K562 (cell line): ENCODE results near the gene ADRA1B. TPM values are rescaled to one million over a fixed set of nuclear protein-coding genes. Genes with fewer than 3 reads are reported as not detected.

Experiments
- ATAC-seq: fragments of 200-7000 bp; cut with Tn5 transposase; 3 replicates; pipeline ENCODE4 v1.9.1; 2020; ENCODE audit warnings: moderate library complexity
- BruUV-seq: library from RNA; stranded (reverse); fragments of 400-500 nt; replicated peaks from 2 replicates; lab custom pipeline; 2021; lab: Mats Ljungman, UMichigan
- CTCF ChIA-PET: fragments of 300-600 bp; formaldehyde crosslinking; extraction: SDS; loops from one replicate; lab custom pipeline; 2021; ENCODE audit warnings: low intra/inter-chr PET ratio; lab: Yijun Ruan, JAX
- POLR2A ChIA-PET: fragments of 300-600, 350-650 bp; sonication (Branson Sonifier 250); formaldehyde crosslinking; extraction: SDS; loops from one replicate; lab custom pipeline; 2021; ENCODE audit warnings: antibody characterized with exemption, inconsistent platforms; lab: Yijun Ruan, JAX
- DNase-seq, 4 experiments: peaks; one replicate each; pipeline versions ENCODE4 v3.0.0 to v3.0.0-alpha.2; 2011 to 2018; ENCODE audit warnings: low spot score in 3 of 4, mixed read lengths in 3 of 4; ENCODE audit errors: extremely low read depth in 1 of 4
- FAIRE-seq: peaks from 2 replicates; lab custom pipeline; 2011; peaks lifted over from hg19 to GRCh38; lab: Jason Lieb, UNC
- H2AFZ ChIP-seq: 2 replicates; pipeline ENCODE4 v1.6.0; 2011; ENCODE audit warnings: low read depth, low read length, control low read depth, inconsistent platforms
- H3K27ac ChIP-seq: fragments of 200-600 bp; 3 replicates; pipeline ENCODE4 v1.8.0; 2011; ENCODE audit warnings: low read depth, mild to moderate bottlenecking, control low read depth, inconsistent platforms, low read length, moderate library complexity, mixed read lengths; ENCODE audit errors: extremely low read depth
- H3K27me3 ChIP-seq, 2 experiments: fragments of 300-600 bp in 1 of 2; 2 replicates in 1 of 2; 3 replicates in 1 of 2; pipeline versions ENCODE4 v1.6.0 to v1.8.0; 2011; ENCODE audit warnings: inconsistent platforms in 2 of 2, low read length in 2 of 2, mild to moderate bottlenecking in 1 of 2, mixed read lengths in 1 of 2, moderate library complexity in 1 of 2; ENCODE audit not compliant: control insufficient read depth in 2 of 2, insufficient read depth in 2 of 2
- H3K36me3 ChIP-seq: fragments of 300-600 bp; 3 replicates; pipeline ENCODE4 v1.8.0; 2011; ENCODE audit warnings: mild to moderate bottlenecking, low read length, inconsistent platforms; ENCODE audit not compliant: control insufficient read depth, insufficient read depth
- H3K4me1 ChIP-seq, 2 experiments: fragments of 200-600 bp in 1 of 2; replicated peaks in 1 of 2; 2 replicates in 1 of 2; 3 replicates in 1 of 2; pipeline versions ENCODE4 v1.5.1 to v1.8.0; 2011; ENCODE audit warnings: inconsistent platforms in 2 of 2, low read length in 2 of 2, mild to moderate bottlenecking in 1 of 2, mixed read lengths in 1 of 2, moderate library complexity in 1 of 2; ENCODE audit not compliant: control insufficient read depth in 2 of 2, insufficient read depth in 2 of 2
- H3K4me2 ChIP-seq: 2 replicates; pipeline ENCODE4 v1.6.1; 2011; ENCODE audit warnings: low read length, control low read depth, inconsistent platforms, mixed read lengths; ENCODE audit not compliant: insufficient read depth
- H3K4me3 ChIP-seq: fragments of 200-600 bp; sonication (generic), shearing (Covaris generic); 2 replicates; pipeline ENCODE4 v1.5.1; 2016; ENCODE audit warnings: control low read depth, inconsistent platforms
- H3K79me2 ChIP-seq: fragments of 200-600 bp; 3 replicates; pipeline ENCODE4 v1.8.0; 2011; ENCODE audit warnings: low read length, inconsistent platforms; ENCODE audit not compliant: control insufficient read depth, insufficient read depth
- H3K9ac ChIP-seq, 2 experiments: 2 replicates each; pipeline versions ENCODE4 v1.6.0 to v1.6.1; 2011; ENCODE audit warnings: low read depth in 2 of 2, low read length in 2 of 2, control low read depth in 1 of 2, inconsistent platforms in 1 of 2, mild to moderate bottlenecking in 1 of 2, mixed read lengths in 1 of 2; ENCODE audit not compliant: insufficient read depth in 1 of 2
- H3K9me1 ChIP-seq: one replicate; pipeline ENCODE4 v1.6.0; 2011; ENCODE audit warnings: inconsistent platforms, mild to moderate bottlenecking, low read length, moderate library complexity; ENCODE audit not compliant: control insufficient read depth, insufficient read depth
- H3K9me3 ChIP-seq: replicated peaks from 2 replicates; pipeline ENCODE4 v1.5.1; 2011; ENCODE audit warnings: low read depth, low read length, inconsistent platforms; ENCODE audit not compliant: control insufficient read depth, insufficient read depth
- H4K20me1 ChIP-seq: replicated peaks from 2 replicates; pipeline ENCODE4 v1.6.1; 2011; ENCODE audit warnings: low read length, inconsistent platforms, mixed read lengths; ENCODE audit not compliant: control insufficient read depth, insufficient read depth
- CTCF ChIP-seq, 3 experiments: IDR thresholded peaks in 2 of 3; conservative IDR thresholded peaks in 1 of 3; 2 replicates each; pipeline ENCODE4 v1.5.1; 2011 to 2012; ENCODE audit warnings: low read length in 3 of 3, mild to moderate bottlenecking in 3 of 3, control low read depth in 2 of 3, improper control_type of control experiment in 1 of 3, inconsistent platforms in 1 of 3, low read depth in 1 of 3, mixed read lengths in 1 of 3, moderate library complexity in 1 of 3; ENCODE audit not compliant: insufficient read depth in 2 of 3
- DEAF1 ChIP-seq: fragments of 450-650 bp; formaldehyde crosslinking; IDR thresholded peaks from 2 replicates; pipeline ENCODE4 v1.4.0; 2020; ENCODE audit warnings: mild to moderate bottlenecking, moderate library complexity
- GTF3C2 ChIP-seq: IDR thresholded peaks from 3 replicates; pipeline ENCODE4 v1.6.1; 2011; ENCODE audit warnings: borderline replicate concordance, mild to moderate bottlenecking, moderate library complexity; ENCODE audit not compliant: insufficient read length; ENCODE audit errors: extremely low read depth
- MEIS2 ChIP-seq: fragments of 450-650 bp; IDR thresholded peaks from 2 replicates; pipeline ENCODE4 v1.6.1; 2014; ENCODE audit warnings: mild to moderate bottlenecking; ENCODE audit not compliant: partially characterized antibody
- NFATC3 ChIP-seq: fragments of 450-650 bp; IDR thresholded peaks from 2 replicates; pipeline ENCODE4 v1.6.1; 2017; ENCODE audit warnings: mild to moderate bottlenecking
- ZNF23 ChIP-seq: fragments of 250-450 bp; sonication (Bioruptor Pico); IDR thresholded peaks from 2 replicates; pipeline ENCODE4 v1.4.0; 2020; ENCODE audit warnings: mild to moderate bottlenecking
- WGBS: fragments of 100-300 bp; shearing (Covaris generic); methylation state at CpG from one replicate; pipeline ENCODE4 v1.1.6; 2016; ENCODE audit warnings: low coverage, mixed read lengths; ENCODE audit not compliant: insufficient coverage; ENCODE audit errors: missing lambda C conversion rate; 5-methylcytosine and 5-hydroxymethylcytosine counted together
- in situ Hi-C: fragments of 300-500 bp; cut with MboI; formaldehyde crosslinking; loops from 4 replicates; pipeline ENCODE4 v1.15.0; 2018; ENCODE audit warnings: inconsistent platforms, mixed read lengths
- intact Hi-C: fragments of 100-400 bp; cut with micrococcal nuclease; formaldehyde crosslinking; loops from 2 replicates; pipeline ENCODE4 v1.14.2; 2022
- polyA plus RNA-seq, 8 experiments: library from polyadenylated mRNA; depleted of rRNA in 4 of 8; stranded (reverse) in 5 of 8; unstranded in 3 of 8; fragments of >200 nt; fragmentation: Nextera tagmentation in 2 of 8; fragmentation: Illumina TruSeq in 1 of 8; extraction: Ambion mirVana in 2 of 8; extraction: Trizol in 1 of 8; gene quantifications; 2 replicates each; pipeline versions ENCODE4 v1.2.1 to v1.2.3, GENCODE V29; 2011 to 2014; ENCODE audit warnings: inconsistent platforms in 1 of 8, missing spikeins in 1 of 8
- total RNA-seq, 7 experiments: library from RNA; depleted of rRNA in 6 of 7; stranded (reverse); fragments of >200 nt in 6 of 7; fragmentation: Illumina TruSeq in 2 of 7; extraction: Trizol in 2 of 7; gene quantifications; 2 replicates each; pipeline versions ENCODE4 v1.2.1 to v1.2.3, GENCODE V29; 2011 to 2021; ENCODE audit warnings: low replicate concordance in 1 of 7

Gene ADRA1B
- total and polyA plus RNA-seq, 9 of the 15 experiments (the other 6 are each of a cell fraction or from before 2014, with no cell fraction given): not detected

DNA sequence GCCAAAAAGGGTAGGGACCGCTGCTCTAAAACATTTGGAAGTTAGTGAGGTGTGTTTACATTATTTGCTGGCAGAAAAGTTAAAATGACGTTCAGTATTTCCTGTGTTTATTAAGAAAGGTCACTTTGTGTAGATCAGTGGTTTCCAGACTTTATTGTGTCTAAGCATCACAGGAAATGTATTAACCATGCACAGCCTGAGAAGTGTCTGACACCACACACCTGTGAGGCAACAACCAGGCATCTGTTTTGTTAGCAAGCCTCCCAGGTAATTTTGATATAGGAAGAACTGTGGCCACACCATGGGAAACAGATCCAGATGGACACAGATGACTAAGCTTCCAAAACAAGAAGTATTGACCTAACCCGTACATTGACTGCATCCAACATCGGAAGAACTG lies 104.7 kb downstream of the ADRA1B start:
- intact Hi-C loops (loop anchor here (5.0 kb wide), 1 partner anchor 221 kb away; no protein-coding TSS in a partner anchor), in situ Hi-C loops (loop anchor here (10.0 kb wide), 1 partner anchor 324 kb away; no protein-coding TSS in a partner anchor)
- POLR2A ChIA-PET: interaction anchor here (1.2 to 3.2 kb wide), 4 partner anchors 9 to 371 kb away, joined by 3 to 23 read pairs (median 7); partner anchors contain the start of gene TTC1
- H3K4me1 ChIP-seq: no peaks in the 10 kb centered on the region
- peaks cover 35% of the 10 kb centered on the region for H3K36me3 ChIP-seq
- H3K9ac ChIP-seq: no peak overlapping the region
- H4K20me1 ChIP-seq: no peaks in the 10 kb centered on the region
- no peak overlapping the region for H3K4me3 ChIP-seq
- H3K9me3 ChIP-seq: no peaks in the 10 kb centered on the region
- CTCF ChIA-PET: interaction anchor here (2.4 to 2.5 kb wide), 2 partner anchors 324 to 370 kb away, joined by 15 to 17 read pairs; no protein-coding TSS in a partner anchor
- DNase-seq (no peak), ATAC-seq (no peak), FAIRE-seq (no peak)
- no peak overlapping the region for H3K4me2 ChIP-seq
- no peak overlapping the region for H3K27ac ChIP-seq
- no peak overlapping the region for H2AFZ ChIP-seq
- no peak for TF ChIP-seq NFATC3
- no peaks in the 10 kb centered on the region for H3K9me1 ChIP-seq
- WGBS: 55% methylated on average over 4 of the region's 4 CpGs
- H3K79me2 ChIP-seq: no peaks in the 10 kb centered on the region
- BruUV-seq: no TSS peak
- no peaks in the 10 kb centered on the region for H3K27me3 ChIP-seq

DNA sequence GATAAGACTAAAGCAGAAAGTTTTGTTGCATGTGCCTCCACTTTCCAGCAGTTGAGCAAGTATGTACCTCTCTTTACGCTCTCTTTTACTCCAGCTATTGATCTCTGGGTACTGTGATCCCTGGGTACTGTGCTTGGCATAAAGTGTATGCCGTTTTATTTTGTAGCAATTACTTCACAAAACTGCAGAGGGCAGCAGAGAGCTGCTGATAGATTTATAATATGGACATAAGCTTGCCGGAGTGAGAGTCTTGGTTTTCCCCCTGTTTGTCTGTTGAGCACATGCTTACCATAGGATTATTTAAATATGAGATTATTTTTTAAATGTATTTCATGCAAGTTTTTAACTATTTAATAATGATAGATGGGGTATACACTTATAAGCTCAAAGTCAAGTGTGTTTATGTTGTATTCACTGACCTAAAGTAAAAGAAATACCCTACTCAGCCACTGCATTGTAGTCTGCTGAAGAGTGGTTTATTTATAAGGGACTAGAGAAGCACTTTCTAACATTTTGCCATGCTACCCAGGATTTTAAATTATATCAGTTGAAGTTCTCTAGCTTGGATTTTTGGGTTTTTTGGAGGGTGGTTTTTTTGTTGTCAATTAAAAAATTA lies 105.7 kb downstream of the ADRA1B start:
- Histone ChIP-seq H3K79me2 (no peaks in the 10 kb centered on the region), H3K9ac (no peak overlapping the region; a peak in 1 of 4 replicates), H3K36me3 (peaks cover 35% of the 10 kb centered on the region), H3K4me2 (no peak overlapping the region), H2AFZ (no peak overlapping the region), H4K20me1 (no peaks in the 10 kb centered on the region), H3K27ac (no peak overlapping the region), H3K9me3 (no peaks in the 10 kb centered on the region), H3K9me1 (no peaks in the 10 kb centered on the region), H3K4me3 (no peak overlapping the region), H3K4me1 (no peaks in the 10 kb centered on the region), H3K27me3 (no peaks in the 10 kb centered on the region)
- intact Hi-C loops (loop anchor here (1.0 to 5.0 kb wide), 4 partner anchors 177 to 369 kb away; no protein-coding TSS in a partner anchor), in situ Hi-C loops (loop anchor here (10.0 kb wide), 1 partner anchor 323 kb away; no protein-coding TSS in a partner anchor)
- FAIRE-seq: peak; percentile 54
- WGBS: 9% methylated on average over 3 of the region's 3 CpGs
- CTCF ChIA-PET: interaction anchor here (0.9 to 2.5 kb wide), 5 partner anchors 177 to 369 kb away, joined by 3 to 17 read pairs (median 6); no protein-coding TSS in a partner anchor
- POLR2A ChIA-PET: interaction anchor here (0.6 to 3.2 kb wide), 9 partner anchors 10 to 401 kb away, joined by 3 to 23 read pairs (median 3); partner anchors contain the start of gene TTC1
- DNase-seq: peak; percentile 58 to 75 (median 62)
- peak; percentile 94 for ATAC-seq
- no TSS peak for BruUV-seq
- peak; percentile 72 to 85 (median 76) for TF ChIP-seq CTCF (IDR thresholded peaks at IDR 0.05 in 2 of 3, conservative IDR thresholded peaks at IDR 0.05 in 1 of 3; ENCODE audit: insufficient read depth in 2 of 3, low read depth in 1 of 3, low read length in 3 of 3)
- no peak for TF ChIP-seq GTF3C2
- TF ChIP-seq ZNF23 (CRISPR knock-in tag): no peak
- peak; percentile 88 for TF ChIP-seq MEIS2
- TF ChIP-seq DEAF1: peak; percentile 76
